Dendritic cell treated with granulocyte-macrophage colony-stimulating factor and Interleukin-4, amounts not matched to agents 40 ng/mL and 50 ng/mL, for 4 days (primary cell): ENCODE measurements around the gene EIF3D.

Source experiments
- H3K27ac Mint-ChIP-seq: one replicate; pipeline ENCODE4 v1.8.0; 2022; ENCODE audit warnings: mild to moderate bottlenecking, mixed read lengths
- H3K27me3 Mint-ChIP-seq: one replicate; pipeline ENCODE4 v1.8.0; 2022; ENCODE audit warnings: mild to moderate bottlenecking, mixed read lengths
- H3K36me3 Mint-ChIP-seq: one replicate; pipeline ENCODE4 v1.8.0; 2022; ENCODE audit warnings: low read depth, mixed read lengths
- H3K4me1 Mint-ChIP-seq: one replicate; pipeline ENCODE4 v1.8.0; 2022; ENCODE audit warnings: low read depth, mixed read lengths
- H3K4me3 Mint-ChIP-seq: one replicate; pipeline ENCODE4 v1.8.0; 2022; ENCODE audit warnings: mild to moderate bottlenecking, moderate library complexity, mixed read lengths
- H3K9me3 Mint-ChIP-seq: one replicate; pipeline ENCODE4 v1.8.0; 2022; ENCODE audit warnings: mixed read lengths
- intact Hi-C: fragments of 100-400 bp; cut with micrococcal nuclease; formaldehyde crosslinking; loops from one replicate; pipeline ENCODE4 v1.15.0; 2022

The EIF3D gene

GRCh38 chr22:36528795-36529751 is at the start of gene EIF3D:
EIF3D (minus strand) TSS chr22:36529166; CDS start chr22:36526121, 3,045 bp downstream.
- Mint-ChIP-seq H3K27ac (peak within 1 kb of the TSS; percentile 97), H3K36me3 (peaks cover 37% of the 10 kb centered on the region), H3K4me1 (peaks cover 17% of the 10 kb centered on the region), H3K27me3 (peaks cover 2% of the 10 kb centered on the region), H3K4me3 (peak within 1 kb of the TSS; percentile 86), H3K9me3 (no peaks in the 10 kb centered on the region)
- intact Hi-C loops = loop anchor here (1.0 to 5.0 kb wide), 3 partner anchors 22 to 142 kb away; partner anchors contain the start of genes FOXRED2 and MYH9

GRCh38 chr22:36578619-36579018 is 49.7 kb upstream of the EIF3D start:
- Mint-ChIP-seq H3K27ac (no peak overlapping the region), H3K4me3 (no peak overlapping the region), H3K9me3 (no peaks in the 10 kb centered on the region), H3K4me1 (no peaks in the 10 kb centered on the region), H3K27me3 (peaks cover 24% of the 10 kb centered on the region), H3K36me3 (no peaks in the 10 kb centered on the region)
- intact Hi-C loops = no loop called here

GRCh38 chr22:36577019-36577418 is 48.1 kb upstream of the EIF3D start:
- intact Hi-C loops = no loop called here
- H3K4me3 Mint-ChIP-seq = no peak overlapping the region
- H3K9me3 Mint-ChIP-seq = no peaks in the 10 kb centered on the region
- no peaks in the 10 kb centered on the region for H3K36me3 Mint-ChIP-seq
- no peaks in the 10 kb centered on the region for H3K4me1 Mint-ChIP-seq
- H3K27me3 Mint-ChIP-seq = peaks cover 21% of the 10 kb centered on the region
- H3K27ac Mint-ChIP-seq = no peak overlapping the region

GRCh38 chr22:36574728-36575127 is 45.8 kb upstream of the EIF3D start:
- peaks cover 16% of the 10 kb centered on the region for H3K27me3 Mint-ChIP-seq

GRCh38 chr22:36573815-36574363 is 44.9 kb upstream of the EIF3D start:
- intact Hi-C loops = no loop called here
- Mint-ChIP-seq H3K27me3 (peaks cover 18% of the 10 kb centered on the region), H3K4me3 (no peak overlapping the region), H3K9me3 (no peaks in the 10 kb centered on the region), H3K36me3 (no peaks in the 10 kb centered on the region), H3K4me1 (no peaks in the 10 kb centered on the region), H3K27ac (no peak overlapping the region)

More at GRCh38 chr22:36574728-36575127, 45.8 kb upstream of the EIF3D start:
- Mint-ChIP-seq H3K27ac (no peak overlapping the region), H3K4me1 (no peaks in the 10 kb centered on the region), H3K9me3 (no peaks in the 10 kb centered on the region), H3K4me3 (no peak overlapping the region), H3K36me3 (no peaks in the 10 kb centered on the region)
- intact Hi-C loops = no loop called here

- intact Hi-C loops = no loop called here
- Mint-ChIP-seq H3K27ac (no peak overlapping the region), H3K4me3 (no peak overlapping the region), H3K4me1 (no peaks in the 10 kb centered on the region), H3K9me3 (no peaks in the 10 kb centered on the region), H3K36me3 (no peaks in the 10 kb centered on the region), H3K27me3 (peaks cover 30% of the 10 kb centered on the region)
Observed at GRCh38 chr22:36571991-36572390, 43.0 kb upstream of the EIF3D start.

GRCh38 chr22:36569999-36570398 is 41.0 kb upstream of the EIF3D start:
- H3K9me3 Mint-ChIP-seq = no peaks in the 10 kb centered on the region
- H3K4me3 Mint-ChIP-seq = no peak overlapping the region
- H3K4me1 Mint-ChIP-seq = peaks cover 10% of the 10 kb centered on the region
- no peak overlapping the region for H3K27ac Mint-ChIP-seq
- H3K36me3 Mint-ChIP-seq = no peaks in the 10 kb centered on the region
- H3K27me3 Mint-ChIP-seq = peaks cover 47% of the 10 kb centered on the region
- intact Hi-C loops = no loop called here

GRCh38 chr22:36568846-36569245 is 39.9 kb upstream of the EIF3D start:
- intact Hi-C loops = no loop called here
- Mint-ChIP-seq H3K27ac (no peak overlapping the region), H3K36me3 (no peaks in the 10 kb centered on the region), H3K4me3 (no peak overlapping the region), H3K9me3 (no peaks in the 10 kb centered on the region), H3K27me3 (peaks cover 50% of the 10 kb centered on the region), H3K4me1 (peaks cover 18% of the 10 kb centered on the region)

GRCh38 chr22:36566720-36567119 is 37.8 kb upstream of the EIF3D start:
- Mint-ChIP-seq H3K4me3 (no peak overlapping the region), H3K27ac (no peak overlapping the region), H3K4me1 (peaks cover 37% of the 10 kb centered on the region), H3K9me3 (no peaks in the 10 kb centered on the region), H3K27me3 (peaks cover 54% of the 10 kb centered on the region), H3K36me3 (no peaks in the 10 kb centered on the region)
- intact Hi-C loops = no loop called here

- Mint-ChIP-seq H3K9me3 (no peaks in the 10 kb centered on the region), H3K27ac (no peak overlapping the region), H3K36me3 (no peaks in the 10 kb centered on the region), H3K27me3 (peaks cover 58% of the 10 kb centered on the region), H3K4me3 (no peak overlapping the region), H3K4me1 (peaks cover 37% of the 10 kb centered on the region)
- intact Hi-C loops = no loop called here
Observed at GRCh38 chr22:36565686-36566085, 36.7 kb upstream of the EIF3D start.

GRCh38 chr22:36565159-36565507 is 36.2 kb upstream of the EIF3D start:
- no peak overlapping the region for H3K27ac Mint-ChIP-seq
- peaks cover 37% of the 10 kb centered on the region for H3K4me1 Mint-ChIP-seq
- H3K9me3 Mint-ChIP-seq = no peaks in the 10 kb centered on the region
- H3K36me3 Mint-ChIP-seq = no peaks in the 10 kb centered on the region
- peaks cover 63% of the 10 kb centered on the region for H3K27me3 Mint-ChIP-seq
- intact Hi-C loops = no loop called here
- no peak overlapping the region for H3K4me3 Mint-ChIP-seq

GRCh38 chr22:36564422-36565158 is 35.6 kb upstream of the EIF3D start:
- H3K27ac Mint-ChIP-seq = no peak overlapping the region
- no peak overlapping the region for H3K4me3 Mint-ChIP-seq
- intact Hi-C loops = no loop called here
- peaks cover 37% of the 10 kb centered on the region for H3K4me1 Mint-ChIP-seq
- H3K36me3 Mint-ChIP-seq = no peaks in the 10 kb centered on the region
- peaks cover 58% of the 10 kb centered on the region for H3K27me3 Mint-ChIP-seq
- H3K9me3 Mint-ChIP-seq = no peaks in the 10 kb centered on the region

- intact Hi-C loops = no loop called here
- Mint-ChIP-seq H3K27ac (no peak overlapping the region), H3K4me1 (peaks cover 37% of the 10 kb centered on the region), H3K36me3 (no peaks in the 10 kb centered on the region), H3K9me3 (no peaks in the 10 kb centered on the region), H3K27me3 (peaks cover 57% of the 10 kb centered on the region), H3K4me3 (no peak overlapping the region)
Observed at GRCh38 chr22:36563898-36564297, 34.9 kb upstream of the EIF3D start.

GRCh38 chr22:36563444-36563843 is 34.5 kb upstream of the EIF3D start:
- Mint-ChIP-seq H3K4me3 (no peak overlapping the region), H3K36me3 (no peaks in the 10 kb centered on the region)

More at GRCh38 chr22:36563444-36563843, 34.5 kb upstream of the EIF3D start:
- peak overlapping the region; percentile 52 for H3K27ac Mint-ChIP-seq
- H3K4me1 Mint-ChIP-seq = peaks cover 37% of the 10 kb centered on the region
- intact Hi-C loops = no loop called here
- H3K27me3 Mint-ChIP-seq = peaks cover 53% of the 10 kb centered on the region
- no peaks in the 10 kb centered on the region for H3K9me3 Mint-ChIP-seq
